Islet precursor cell (in vitro differentiated cells): ENCODE data around the gene WDR88.
"Not testable (repeated sequence)": the region's sequence is repeated elsewhere in the genome, so short reads cannot be mapped to it uniquely, and the experiment has no call there.

Experiments
- DNase-seq: peaks from one replicate; pipeline ENCODE4 v3.0.0-alpha.2; 2018

The WDR88 gene, protein sequence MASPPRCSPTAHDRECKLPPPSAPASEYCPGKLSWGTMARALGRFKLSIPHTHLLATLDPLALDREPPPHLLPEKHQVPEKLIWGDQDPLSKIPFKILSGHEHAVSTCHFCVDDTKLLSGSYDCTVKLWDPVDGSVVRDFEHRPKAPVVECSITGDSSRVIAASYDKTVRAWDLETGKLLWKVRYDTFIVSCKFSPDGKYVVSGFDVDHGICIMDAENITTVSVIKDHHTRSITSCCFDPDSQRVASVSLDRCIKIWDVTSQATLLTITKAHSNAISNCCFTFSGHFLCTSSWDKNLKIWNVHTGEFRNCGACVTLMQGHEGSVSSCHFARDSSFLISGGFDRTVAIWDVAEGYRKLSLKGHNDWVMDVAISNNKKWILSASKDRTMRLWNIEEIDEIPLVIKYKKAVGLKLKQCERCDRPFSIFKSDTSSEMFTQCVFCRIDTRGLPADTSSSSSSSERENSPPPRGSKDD

DNA sequence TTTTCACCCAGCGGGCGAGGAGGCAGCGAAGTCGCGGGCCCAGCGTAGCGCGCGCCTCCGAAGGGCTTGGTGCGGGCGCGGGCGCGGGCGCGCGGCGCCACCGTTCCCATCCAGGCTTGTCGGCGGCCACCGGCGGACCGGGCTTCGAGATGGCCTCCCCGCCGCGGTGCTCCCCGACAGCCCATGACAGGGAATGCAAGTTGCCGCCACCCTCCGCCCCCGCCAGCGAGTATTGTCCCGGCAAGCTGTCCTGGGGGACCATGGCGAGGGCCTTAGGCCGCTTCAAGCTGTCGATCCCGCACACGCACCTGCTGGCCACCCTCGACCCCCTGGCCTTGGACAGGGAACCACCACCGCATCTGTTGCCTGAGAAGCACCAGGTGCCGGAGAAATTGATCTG, at the start of gene WDR88:
Gene WDR88 (plus strand): TSS at position 94 of the 400 bp plus-strand sequence. CDS start 56 bp downstream, at position 150.
- DNase-seq = no peak

DNA sequence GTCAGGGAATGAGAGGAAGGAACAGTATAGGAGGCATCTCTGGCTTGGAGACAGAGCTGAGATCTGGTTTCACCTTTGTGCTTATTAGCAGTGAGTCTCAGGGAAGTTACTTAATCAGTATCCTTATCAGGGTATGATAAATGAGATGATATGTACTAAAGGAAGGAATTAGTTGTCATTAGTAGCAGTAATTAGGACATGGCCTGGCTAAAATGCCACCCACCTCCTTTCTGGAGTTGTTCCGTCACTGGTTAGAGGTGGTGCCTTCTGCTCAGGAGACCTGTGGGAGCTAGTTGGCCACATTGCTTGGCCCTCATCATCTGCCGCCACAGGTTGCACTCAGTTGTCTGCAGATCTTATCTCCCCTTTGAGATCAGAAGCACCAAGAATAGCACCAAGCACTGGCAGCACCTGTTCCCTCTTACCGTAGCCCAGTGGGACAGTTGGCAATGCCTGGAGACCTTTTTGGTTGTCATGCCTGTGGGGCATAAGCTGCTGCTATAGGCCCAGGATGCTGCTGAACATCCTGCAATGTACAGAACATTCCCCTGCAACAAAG, 46.3 kb upstream of the WDR88 start:
- DNase-seq = no peak

GRCh38 chr19:33086955-33087354, 45.0 kb upstream of the WDR88 start:
- no peak for DNase-seq

- no peak for DNase-seq
Measured at GRCh38 chr19:33089010-33089409, 42.9 kb upstream of the WDR88 start.

- no peak for DNase-seq
Measured at GRCh38 chr19:33090179-33090578, 41.7 kb upstream of the WDR88 start.

DNA sequence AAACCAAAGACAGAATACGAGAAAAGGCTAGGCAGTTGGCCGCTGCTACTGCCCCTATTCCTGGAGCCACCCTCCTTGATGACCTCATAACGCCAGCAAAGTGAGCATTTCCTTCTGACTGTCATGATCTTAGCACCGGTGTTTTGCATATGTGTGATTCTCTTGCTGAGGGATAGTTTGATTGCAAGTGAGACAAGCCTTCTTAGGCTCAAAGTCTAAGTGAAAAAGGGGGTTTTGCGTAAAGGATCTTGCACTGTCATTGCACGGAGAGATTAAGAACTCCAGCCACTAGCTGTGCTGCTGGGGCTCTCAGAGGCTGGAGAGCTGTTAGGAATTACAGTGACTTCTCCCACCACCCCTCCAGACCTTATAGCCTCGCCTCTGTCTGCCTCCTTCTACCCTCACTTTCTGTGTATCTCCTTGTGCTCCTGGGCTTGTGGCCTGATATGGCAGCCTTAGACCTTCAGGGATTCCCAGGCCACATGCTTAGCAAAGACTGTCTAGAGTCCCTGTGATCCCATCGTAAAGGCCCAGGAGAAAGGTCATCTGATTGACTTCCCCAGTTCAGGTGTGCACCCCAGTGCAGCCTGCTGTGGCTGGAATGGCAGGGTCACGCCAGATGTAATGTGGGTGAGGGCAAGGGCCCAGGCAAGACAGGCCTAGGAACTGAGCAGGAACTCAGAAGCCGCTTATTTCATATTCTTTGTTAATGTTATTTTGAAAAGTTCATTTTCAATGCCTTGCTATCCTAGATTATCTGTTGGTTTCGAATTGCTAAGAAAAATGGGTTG, 38.3 kb upstream of the WDR88 start:
- no peak for DNase-seq

DNA sequence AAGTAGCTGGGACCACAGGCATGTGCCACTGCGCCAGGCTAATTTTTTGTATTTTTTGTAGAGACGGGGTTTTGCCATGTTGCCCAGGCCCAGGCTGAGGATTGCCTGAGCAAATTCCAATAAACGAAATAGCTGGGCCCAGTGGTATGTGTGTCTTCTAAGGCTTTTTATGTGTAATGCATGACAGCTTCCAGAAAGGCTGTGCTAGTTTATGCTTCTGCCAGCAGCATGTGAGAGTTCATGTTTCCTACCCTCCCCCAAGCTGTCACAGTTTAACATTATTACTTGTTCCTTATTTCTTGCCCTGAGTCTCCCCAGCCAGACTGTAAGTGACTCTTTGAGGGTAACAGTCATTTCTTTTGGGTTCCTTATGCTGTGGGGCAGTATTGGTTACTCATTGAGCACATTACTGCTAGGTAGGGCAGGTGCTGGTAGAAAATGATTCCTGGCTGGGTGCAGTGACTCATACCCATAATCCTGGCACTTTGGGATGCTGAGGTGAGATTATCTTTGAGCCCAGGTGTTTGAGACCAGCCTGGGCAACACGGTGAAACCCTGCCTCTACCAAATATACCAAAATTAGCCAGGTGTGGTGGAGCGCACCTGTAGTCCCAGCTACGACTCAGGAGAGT, 37.4 kb upstream of the WDR88 start:
- no peak for DNase-seq

DNA sequence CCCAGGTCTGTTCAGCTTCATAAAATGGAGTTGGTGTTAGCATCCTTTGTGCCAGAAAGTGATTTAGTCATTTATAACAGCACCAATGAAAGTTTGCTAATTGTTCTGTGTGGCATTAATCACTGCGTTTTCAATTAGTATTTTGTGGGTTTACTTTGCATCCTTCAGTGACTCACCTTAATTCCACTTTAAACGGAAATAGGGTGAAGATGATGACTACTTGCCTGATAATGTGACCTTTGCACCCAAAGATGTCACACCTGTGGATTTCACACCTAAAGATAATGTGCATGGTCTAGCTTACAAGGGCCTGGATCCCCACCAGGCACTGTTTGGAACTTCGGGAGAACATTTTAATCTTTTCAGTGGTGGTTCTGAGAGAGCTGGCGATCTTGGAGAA, 35.9 kb upstream of the WDR88 start:
- DNase-seq = no peak

DNA sequence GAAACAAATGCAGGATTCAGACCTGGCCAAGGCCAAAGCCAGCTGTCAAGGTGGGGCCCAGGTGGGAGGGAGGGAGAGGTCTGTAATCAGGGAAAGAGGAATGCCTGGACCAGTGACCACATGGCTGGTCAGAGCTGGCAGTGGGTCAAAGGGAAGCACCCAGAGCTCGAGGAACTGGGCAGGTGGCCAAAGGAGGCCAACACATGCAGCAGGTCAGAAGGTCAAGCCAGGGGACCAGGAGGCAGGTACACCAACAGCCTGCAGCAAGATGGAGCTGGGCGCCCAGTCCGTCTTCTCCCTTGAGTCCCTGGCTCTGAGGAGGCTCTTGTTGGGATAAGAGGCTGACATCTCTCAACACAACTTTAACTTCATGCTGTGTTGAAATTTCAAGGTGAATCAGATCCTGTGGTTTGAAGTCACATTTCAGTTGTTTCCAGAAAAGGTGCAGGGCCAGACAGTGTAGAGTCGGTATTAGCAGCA, 33.8 kb upstream of the WDR88 start:
- no peak for DNase-seq

GRCh38 chr19:33100894-33101644, 30.8 kb upstream of the WDR88 start:
- no peak for DNase-seq

GRCh38 chr19:33102893-33103292, 29.0 kb upstream of the WDR88 start:
- DNase-seq = no peak

- DNase-seq = no peak
Measured at GRCh38 chr19:33108161-33108560, 23.8 kb upstream of the WDR88 start.

DNA sequence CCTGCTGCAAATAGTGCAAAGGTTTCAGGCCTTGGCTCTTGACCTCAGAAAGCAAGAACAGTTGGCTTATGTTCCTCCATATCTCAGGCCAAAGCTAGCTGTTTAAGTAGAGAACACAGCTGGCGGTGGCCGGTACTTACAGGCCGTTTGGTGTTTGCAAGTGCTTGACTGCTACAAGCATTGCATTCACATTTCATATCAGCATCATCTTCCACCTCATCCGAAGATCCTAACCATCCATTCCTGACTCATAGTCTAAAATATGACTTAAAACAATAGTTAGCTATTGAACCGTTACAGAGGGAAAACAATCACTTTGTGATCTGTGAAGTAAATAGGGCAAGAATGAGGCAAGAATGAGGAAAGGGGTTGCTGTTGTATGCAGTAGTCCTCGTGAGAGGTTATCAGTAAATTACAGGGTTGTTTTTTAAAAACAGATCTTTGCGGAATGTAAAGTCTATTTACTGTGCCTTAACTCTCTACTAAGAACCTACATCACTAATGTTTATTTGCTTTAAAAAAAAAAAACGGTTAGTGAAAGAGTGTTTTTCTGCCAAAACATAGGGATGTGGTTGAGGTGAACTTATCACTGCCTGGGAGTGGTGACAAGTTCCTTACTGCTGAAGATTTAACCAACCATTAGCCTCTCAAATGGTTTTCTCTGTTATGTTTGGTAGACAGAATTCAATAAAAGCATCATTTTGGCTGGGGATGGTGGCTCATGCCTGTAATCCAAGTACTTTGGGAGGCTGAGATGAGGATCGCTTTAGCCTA, 21.6 kb upstream of the WDR88 start:
- DNase-seq = no peak

- no peak for DNase-seq
Measured at GRCh38 chr19:33111587-33111986, 20.3 kb upstream of the WDR88 start.

- DNase-seq = no peak
Measured at GRCh38 chr19:33114312-33114711, 17.6 kb upstream of the WDR88 start.

DNA sequence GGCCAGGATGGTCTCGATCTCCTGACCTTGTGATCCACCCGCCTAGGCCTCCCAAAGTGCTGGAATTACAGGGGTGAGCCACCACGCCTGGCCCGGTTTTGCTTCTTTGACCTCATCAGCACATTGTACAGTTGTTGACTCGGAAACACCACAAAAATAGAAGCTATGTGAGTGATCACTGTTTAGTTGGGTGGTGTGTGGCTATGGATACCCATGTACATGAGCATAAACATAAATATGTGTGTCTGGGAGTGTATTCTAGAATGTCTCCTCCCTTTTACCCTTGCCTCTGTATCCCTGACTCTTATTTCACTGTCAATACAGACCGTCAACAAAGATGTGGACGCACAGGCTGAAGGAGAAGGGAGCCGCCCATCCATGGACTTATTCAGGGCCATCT, 14.4 kb upstream of the WDR88 start:
- DNase-seq = no peak

DNA sequence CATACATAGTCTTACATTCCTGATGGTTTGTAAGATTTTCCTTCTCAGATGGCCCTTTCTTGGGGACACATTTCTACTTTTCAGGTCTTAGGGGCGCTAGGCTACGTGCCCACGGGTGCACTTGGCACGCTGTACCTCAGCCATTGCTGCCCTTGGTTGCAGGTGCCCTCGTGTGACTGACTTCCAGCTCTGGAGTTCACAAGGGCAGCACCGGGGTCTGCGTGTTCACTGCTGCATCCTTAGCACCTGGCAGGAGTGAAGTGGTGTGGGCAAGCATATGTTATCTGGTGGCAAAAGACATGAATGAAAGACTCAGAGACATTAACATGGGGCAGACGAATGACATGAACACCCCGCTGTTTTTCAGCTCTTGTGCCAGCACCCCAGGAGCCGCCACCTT, 13.3 kb upstream of the WDR88 start:
- DNase-seq = no peak

GRCh38 chr19:33124207-33125098, 7.5 kb upstream of the WDR88 start:
- DNase-seq = no peak

- peak; percentile 67 for DNase-seq
Measured at GRCh38 chr19:33125929-33126388, 6.0 kb upstream of the WDR88 start.

- DNase-seq = not testable (repeated sequence)
Measured at GRCh38 chr19:33126712-33127111, 5.2 kb upstream of the WDR88 start.
